ENCODE data around the gene ATP9A.

- TF ChIP-seq, protein P1, sequence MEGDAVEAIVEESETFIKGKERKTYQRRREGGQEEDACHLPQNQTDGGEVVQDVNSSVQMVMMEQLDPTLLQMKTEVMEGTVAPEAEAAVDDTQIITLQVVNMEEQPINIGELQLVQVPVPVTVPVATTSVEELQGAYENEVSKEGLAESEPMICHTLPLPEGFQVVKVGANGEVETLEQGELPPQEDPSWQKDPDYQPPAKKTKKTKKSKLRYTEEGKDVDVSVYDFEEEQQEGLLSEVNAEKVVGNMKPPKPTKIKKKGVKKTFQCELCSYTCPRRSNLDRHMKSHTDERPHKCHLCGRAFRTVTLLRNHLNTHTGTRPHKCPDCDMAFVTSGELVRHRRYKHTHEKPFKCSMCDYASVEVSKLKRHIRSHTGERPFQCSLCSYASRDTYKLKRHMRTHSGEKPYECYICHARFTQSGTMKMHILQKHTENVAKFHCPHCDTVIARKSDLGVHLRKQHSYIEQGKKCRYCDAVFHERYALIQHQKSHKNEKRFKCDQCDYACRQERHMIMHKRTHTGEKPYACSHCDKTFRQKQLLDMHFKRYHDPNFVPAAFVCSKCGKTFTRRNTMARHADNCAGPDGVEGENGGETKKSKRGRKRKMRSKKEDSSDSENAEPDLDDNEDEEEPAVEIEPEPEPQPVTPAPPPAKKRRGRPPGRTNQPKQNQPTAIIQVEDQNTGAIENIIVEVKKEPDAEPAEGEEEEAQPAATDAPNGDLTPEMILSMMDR (IDR thresholded peaks at IDR 0.05), result no peak
- no peak for TF ChIP-seq POLR2A (IDR thresholded peaks at IDR 0.05)
Measured at GRCh38 chr20:51604851-51605250, 163.3 kb downstream of the ATP9A start.

Data from testis (tissue), 2 donors.